HL-60 (cell line): ENCODE measurements around the gene SLC4A8.

Source experiments
- POLR2AphosphoS5 ChIP-seq: IDR thresholded peaks from 2 replicates; pipeline ENCODE4 v1.6.1; 2012; ENCODE audit warnings: low read depth
- TF ChIP-seq, protein P1 (sequence below): IDR thresholded peaks from one replicate; pipeline ENCODE4 v1.5.1; 2011; ENCODE audit warnings: low read length, control low read depth, inconsistent platforms; ENCODE audit not compliant: insufficient read depth
- TF ChIP-seq, protein P2 (sequence below): IDR thresholded peaks from 2 replicates; pipeline ENCODE4 v1.6.1; 2012; ENCODE audit warnings: low read depth; ENCODE audit not compliant: insufficient replicate concordance

DNA sequence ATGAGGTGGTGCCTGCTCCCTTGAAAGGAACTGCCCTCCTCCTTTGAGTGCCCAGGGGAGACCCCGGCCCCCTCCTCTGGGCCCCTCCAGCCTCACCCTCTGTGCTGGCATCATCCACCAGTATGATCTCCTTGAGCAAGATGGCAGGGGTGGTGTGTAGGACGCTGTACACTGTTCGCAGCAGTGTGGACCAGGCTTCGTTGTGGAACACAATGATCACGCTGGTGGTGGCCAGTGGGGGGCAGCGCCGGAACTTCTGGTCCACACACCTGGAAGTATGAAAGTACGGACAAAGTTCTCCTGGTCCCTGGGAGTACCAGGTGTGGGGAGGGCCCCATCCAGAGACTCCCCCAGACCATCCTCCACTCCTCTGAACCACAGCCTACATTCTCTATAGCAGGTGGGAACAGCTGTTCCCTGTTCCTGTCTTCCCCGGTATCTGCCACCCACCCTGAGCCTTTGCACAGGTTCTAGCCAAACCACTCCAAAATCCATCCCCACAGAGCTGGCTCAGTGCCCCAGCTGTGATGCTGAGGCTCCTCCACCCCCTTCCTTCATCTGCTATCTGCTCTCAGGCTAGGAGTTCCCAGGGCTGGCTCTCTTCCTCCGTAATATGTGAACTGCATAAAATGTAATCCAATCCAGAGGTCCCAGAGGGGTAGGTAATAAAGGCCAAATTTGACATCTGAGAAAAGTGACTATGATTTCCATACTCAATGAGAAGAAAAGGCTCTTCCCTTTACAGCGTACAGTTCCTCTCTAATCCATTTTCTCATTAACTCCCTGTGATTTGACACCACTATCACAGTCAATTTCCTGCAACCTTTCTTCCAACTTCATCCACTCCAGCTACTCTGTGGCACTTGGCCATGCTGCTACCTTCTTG, 47.3 kb upstream of the SLC4A8 start:
- TF ChIP-seq, protein P1, sequence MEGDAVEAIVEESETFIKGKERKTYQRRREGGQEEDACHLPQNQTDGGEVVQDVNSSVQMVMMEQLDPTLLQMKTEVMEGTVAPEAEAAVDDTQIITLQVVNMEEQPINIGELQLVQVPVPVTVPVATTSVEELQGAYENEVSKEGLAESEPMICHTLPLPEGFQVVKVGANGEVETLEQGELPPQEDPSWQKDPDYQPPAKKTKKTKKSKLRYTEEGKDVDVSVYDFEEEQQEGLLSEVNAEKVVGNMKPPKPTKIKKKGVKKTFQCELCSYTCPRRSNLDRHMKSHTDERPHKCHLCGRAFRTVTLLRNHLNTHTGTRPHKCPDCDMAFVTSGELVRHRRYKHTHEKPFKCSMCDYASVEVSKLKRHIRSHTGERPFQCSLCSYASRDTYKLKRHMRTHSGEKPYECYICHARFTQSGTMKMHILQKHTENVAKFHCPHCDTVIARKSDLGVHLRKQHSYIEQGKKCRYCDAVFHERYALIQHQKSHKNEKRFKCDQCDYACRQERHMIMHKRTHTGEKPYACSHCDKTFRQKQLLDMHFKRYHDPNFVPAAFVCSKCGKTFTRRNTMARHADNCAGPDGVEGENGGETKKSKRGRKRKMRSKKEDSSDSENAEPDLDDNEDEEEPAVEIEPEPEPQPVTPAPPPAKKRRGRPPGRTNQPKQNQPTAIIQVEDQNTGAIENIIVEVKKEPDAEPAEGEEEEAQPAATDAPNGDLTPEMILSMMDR = no peak
- TF ChIP-seq, protein P2, sequence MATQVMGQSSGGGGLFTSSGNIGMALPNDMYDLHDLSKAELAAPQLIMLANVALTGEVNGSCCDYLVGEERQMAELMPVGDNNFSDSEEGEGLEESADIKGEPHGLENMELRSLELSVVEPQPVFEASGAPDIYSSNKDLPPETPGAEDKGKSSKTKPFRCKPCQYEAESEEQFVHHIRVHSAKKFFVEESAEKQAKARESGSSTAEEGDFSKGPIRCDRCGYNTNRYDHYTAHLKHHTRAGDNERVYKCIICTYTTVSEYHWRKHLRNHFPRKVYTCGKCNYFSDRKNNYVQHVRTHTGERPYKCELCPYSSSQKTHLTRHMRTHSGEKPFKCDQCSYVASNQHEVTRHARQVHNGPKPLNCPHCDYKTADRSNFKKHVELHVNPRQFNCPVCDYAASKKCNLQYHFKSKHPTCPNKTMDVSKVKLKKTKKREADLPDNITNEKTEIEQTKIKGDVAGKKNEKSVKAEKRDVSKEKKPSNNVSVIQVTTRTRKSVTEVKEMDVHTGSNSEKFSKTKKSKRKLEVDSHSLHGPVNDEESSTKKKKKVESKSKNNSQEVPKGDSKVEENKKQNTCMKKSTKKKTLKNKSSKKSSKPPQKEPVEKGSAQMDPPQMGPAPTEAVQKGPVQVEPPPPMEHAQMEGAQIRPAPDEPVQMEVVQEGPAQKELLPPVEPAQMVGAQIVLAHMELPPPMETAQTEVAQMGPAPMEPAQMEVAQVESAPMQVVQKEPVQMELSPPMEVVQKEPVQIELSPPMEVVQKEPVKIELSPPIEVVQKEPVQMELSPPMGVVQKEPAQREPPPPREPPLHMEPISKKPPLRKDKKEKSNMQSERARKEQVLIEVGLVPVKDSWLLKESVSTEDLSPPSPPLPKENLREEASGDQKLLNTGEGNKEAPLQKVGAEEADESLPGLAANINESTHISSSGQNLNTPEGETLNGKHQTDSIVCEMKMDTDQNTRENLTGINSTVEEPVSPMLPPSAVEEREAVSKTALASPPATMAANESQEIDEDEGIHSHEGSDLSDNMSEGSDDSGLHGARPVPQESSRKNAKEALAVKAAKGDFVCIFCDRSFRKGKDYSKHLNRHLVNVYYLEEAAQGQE = no peak
- no peak for TF ChIP-seq POLR2AphosphoS5
